Neural progenitor cell (in vitro differentiated cells): ENCODE results near the gene DRGX.

Experiments used
- CTCF ChIP-seq: fragments of 200-600 bp; sonication (generic); IDR thresholded peaks from 2 replicates; pipeline ENCODE4 v1.5.1; 2017; ENCODE audit warnings: antibody characterized with exemption, mild to moderate bottlenecking
- EZH2phosphoT487 ChIP-seq: fragments of 200-600 bp; sonication (generic); IDR thresholded peaks from 2 replicates; pipeline ENCODE4 v1.6.1; 2017; ENCODE audit warnings: antibody characterized with exemption

GRCh38 chr10:49426490-49427360, 30.8 kb upstream of the DRGX start:
- TF ChIP-seq CTCF (no peak), EZH2phosphoT487 (no peak)
